Chondrocyte (in vitro differentiated cells): ENCODE data around the gene PXN. TPM values are rescaled to one million over a fixed set of nuclear protein-coding genes. Genes with fewer than 3 reads are reported as not detected.

Source experiments
- DNase-seq: peaks from one replicate; pipeline ENCODE4 v3.0.0; 2021; ENCODE audit warnings: mixed read lengths, low spot score
- H3K27ac Mint-ChIP-seq: one replicate; pipeline ENCODE4 v1.8.0; 2021; ENCODE audit warnings: mild to moderate bottlenecking, moderate library complexity, mixed read lengths; ENCODE audit not compliant: unreplicated experiment
- H3K27me3 Mint-ChIP-seq: 2 replicates; pipeline ENCODE4 v1.8.0; 2021; ENCODE audit warnings: low read depth, mixed read lengths
- H3K36me3 Mint-ChIP-seq: 2 replicates; pipeline ENCODE4 v1.8.0; 2021; ENCODE audit warnings: low read depth, mixed read lengths
- H3K4me1 Mint-ChIP-seq: 2 replicates; pipeline ENCODE4 v1.8.0; 2021; ENCODE audit warnings: low read depth, mild to moderate bottlenecking, mixed read lengths
- H3K4me3 Mint-ChIP-seq: one replicate; pipeline ENCODE4 v1.8.0; 2021; ENCODE audit warnings: mild to moderate bottlenecking, moderate library complexity, mixed read lengths; ENCODE audit not compliant: unreplicated experiment
- H3K9me3 Mint-ChIP-seq: 2 replicates; pipeline ENCODE4 v1.8.0; 2021; ENCODE audit warnings: low read depth, mixed read lengths
- CTCF ChIP-seq: fragments of 200-600 bp; sonication (generic); IDR thresholded peaks from 2 replicates; pipeline ENCODE4 v1.5.0; 2021; ENCODE audit warnings: antibody characterized with exemption, mild to moderate bottlenecking, moderate library complexity
- total RNA-seq: library from RNA; stranded (reverse); gene quantifications from 3 replicates; pipeline ENCODE4 v1.2.1, GENCODE V29; 2021

Gene PXN
- total RNA-seq, 1 donor from 2014 or later: 70.5 TPM

GRCh38 chr12:120222288-120222832 is 43.2 kb downstream of the PXN start:
- TF ChIP-seq CTCF: no peak
- H3K4me1 Mint-ChIP-seq: peaks cover 24% of the 10 kb centered on the region
- H3K27ac Mint-ChIP-seq: no peak overlapping the region
- DNase-seq: no peak
- no peaks in the 10 kb centered on the region for H3K9me3 Mint-ChIP-seq
- H3K27me3 Mint-ChIP-seq: no peaks in the 10 kb centered on the region
- peaks cover 16% of the 10 kb centered on the region for H3K36me3 Mint-ChIP-seq
- no peak overlapping the region for H3K4me3 Mint-ChIP-seq

DNA sequence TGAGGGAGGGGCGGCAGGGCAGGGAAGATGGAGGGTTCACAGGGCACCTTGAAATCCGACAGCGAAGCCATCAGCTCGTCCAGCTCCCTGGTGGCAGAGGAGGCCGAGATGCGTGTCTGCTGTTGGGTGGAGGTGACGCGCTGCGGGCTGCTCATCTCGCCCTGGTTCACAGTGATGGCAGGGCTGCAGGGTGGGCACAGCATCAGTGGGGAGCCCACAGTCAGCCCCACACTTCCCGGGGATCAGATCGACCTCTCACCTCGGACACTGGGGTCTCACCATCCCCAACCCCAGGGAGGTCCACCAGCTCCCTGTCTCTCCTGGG is 44.0 kb downstream of the PXN start:
- H3K27me3 Mint-ChIP-seq: no peaks in the 10 kb centered on the region
- no peaks in the 10 kb centered on the region for H3K9me3 Mint-ChIP-seq
- peaks cover 22% of the 10 kb centered on the region for H3K4me1 Mint-ChIP-seq
- H3K27ac Mint-ChIP-seq: no peak overlapping the region
- no peak for TF ChIP-seq CTCF
- H3K36me3 Mint-ChIP-seq: peaks cover 16% of the 10 kb centered on the region
- H3K4me3 Mint-ChIP-seq: no peak overlapping the region
- DNase-seq: no peak

DNA sequence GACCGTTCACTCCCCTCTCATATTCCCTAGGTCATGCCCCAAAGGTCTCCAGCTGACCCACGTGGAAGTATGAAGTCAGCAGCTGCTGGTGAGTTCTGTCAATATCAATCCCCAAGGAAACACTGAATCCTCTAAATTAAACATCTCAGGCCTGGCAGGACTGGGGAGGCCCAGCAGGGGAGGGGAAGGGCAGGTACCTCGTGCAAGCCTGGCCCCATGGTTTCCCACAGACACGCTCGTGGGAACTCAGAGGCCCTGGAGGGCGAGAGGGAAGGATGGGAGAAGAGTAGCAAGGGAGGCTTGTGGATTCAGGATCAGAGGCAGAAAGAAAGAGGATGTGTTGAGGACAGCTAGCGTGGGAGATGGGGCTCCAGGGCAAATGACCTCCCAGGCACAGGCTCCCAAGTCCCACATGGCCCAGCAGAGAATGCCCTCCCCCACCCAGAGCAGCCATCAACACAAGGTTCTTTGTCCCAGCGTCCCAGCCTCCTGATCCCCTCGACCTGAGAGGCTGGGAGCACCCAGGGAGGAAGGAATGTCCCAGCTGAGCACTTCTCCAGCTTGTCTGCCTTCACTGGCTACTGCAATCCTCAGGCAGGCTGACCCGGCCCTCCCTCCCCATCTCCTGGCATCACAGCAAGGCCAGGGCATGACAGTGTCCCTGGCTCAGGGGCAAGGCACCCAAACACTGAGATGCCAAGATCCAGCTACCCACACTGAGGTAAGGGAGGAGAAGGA is 44.5 kb downstream of the PXN start:
- H3K27ac Mint-ChIP-seq: peak overlapping the region; percentile 5
- no peak overlapping the region for H3K4me3 Mint-ChIP-seq
- H3K27me3 Mint-ChIP-seq: no peaks in the 10 kb centered on the region
- peaks cover 16% of the 10 kb centered on the region for H3K36me3 Mint-ChIP-seq
- no peaks in the 10 kb centered on the region for H3K9me3 Mint-ChIP-seq
- no peak for TF ChIP-seq CTCF
- no peak for DNase-seq
- peaks cover 22% of the 10 kb centered on the region for H3K4me1 Mint-ChIP-seq

DNA sequence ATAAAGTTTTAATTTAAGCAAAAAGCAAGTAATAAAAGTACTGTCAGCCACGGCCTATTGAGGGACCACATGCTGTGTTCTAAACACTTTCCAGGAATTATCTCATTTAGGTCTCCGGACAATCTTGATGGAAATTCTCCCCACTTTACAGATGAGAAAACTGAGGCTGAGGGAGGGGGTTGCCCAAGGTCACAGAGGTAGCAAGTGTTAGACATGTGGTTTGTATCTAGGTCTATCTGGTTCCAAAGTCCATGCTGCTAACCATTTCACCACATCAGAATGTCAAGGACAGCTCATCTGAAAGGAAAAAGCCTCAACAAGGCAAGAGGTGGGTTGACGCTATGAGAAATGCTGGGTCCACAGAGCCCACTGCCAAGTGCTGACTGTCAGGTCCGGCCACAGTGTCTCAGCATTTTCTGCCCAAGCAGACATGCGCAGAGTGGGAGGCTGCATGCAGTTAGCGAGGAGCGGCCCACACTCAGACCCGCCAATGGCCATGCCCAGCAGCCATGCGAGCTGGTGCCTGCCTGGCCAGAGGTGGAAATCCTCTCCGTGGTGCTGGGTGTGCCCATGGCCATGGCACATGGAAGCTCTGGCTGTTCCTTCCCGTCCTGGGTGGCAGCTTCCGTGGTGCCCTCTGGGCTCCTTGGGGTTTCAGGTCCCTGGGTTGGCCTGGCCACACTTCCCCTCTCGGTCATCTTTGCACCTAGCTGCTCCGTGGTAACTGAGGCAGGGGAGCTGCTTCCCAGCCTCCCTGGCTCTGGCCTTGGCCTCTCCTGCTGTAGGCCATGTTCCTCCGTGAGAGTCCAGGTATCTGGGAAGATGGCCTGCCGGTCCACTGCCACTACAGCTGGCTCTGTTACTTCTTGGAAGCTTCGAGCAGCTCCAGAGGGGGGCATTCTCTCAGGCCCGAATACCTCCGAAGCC is 46.6 kb downstream of the PXN start:
- Mint-ChIP-seq H3K4me3 (no peak overlapping the region), H3K27me3 (no peaks in the 10 kb centered on the region), H3K4me1 (peaks cover 4% of the 10 kb centered on the region), H3K9me3 (no peaks in the 10 kb centered on the region), H3K36me3 (peaks cover 22% of the 10 kb centered on the region), H3K27ac (no peak overlapping the region)
- TF ChIP-seq CTCF: no peak
- no peak for DNase-seq
